A673 (cell line): ENCODE results near the gene USP3. TPM values are rescaled to one million over a fixed set of nuclear protein-coding genes. Genes with fewer than 3 reads are reported as not detected.

ENCODE experiments used
- BruUV-seq: library from RNA; stranded (reverse); fragments of 400-500 nt; replicated peaks from 2 replicates; lab custom pipeline; 2021; lab: Mats Ljungman, UMichigan
- CTCF ChIA-PET: fragments of 300-600 bp; sonication (Branson Sonifier 250); formaldehyde crosslinking; loops from one replicate; lab custom pipeline; 2022; ENCODE audit warnings: antibody characterized with exemption; lab: Charles Lee
- POLR2A ChIA-PET: fragments of 300-600 bp; sonication (Branson Sonifier 250); formaldehyde crosslinking; loops from one replicate; lab custom pipeline; 2022; ENCODE audit warnings: antibody characterized with exemption; ENCODE audit not compliant: low non-redundant PET; lab: Charles Lee
- DNase-seq: peaks from one replicate; pipeline ENCODE4 v3.0.0-alpha.2; 2015; ENCODE audit warnings: low spot score
- H3K27ac ChIP-seq: fragments of 200-600 bp; sonication (generic); 2 replicates; pipeline ENCODE4 v1.5.1; 2016; ENCODE audit warnings: mixed run types, low read depth, mild to moderate bottlenecking, mixed read lengths, antibody characterized with exemption, low read length; ENCODE audit not compliant: poor library complexity, severe bottlenecking
- H3K27me3 ChIP-seq: fragments of 200-600 bp; sonication (generic); replicated peaks from 2 replicates; pipeline ENCODE4 v1.6.1; 2017; ENCODE audit warnings: mixed run types, low read depth, mild to moderate bottlenecking, mixed read lengths, antibody characterized with exemption, low read length; ENCODE audit not compliant: insufficient read depth, poor library complexity
- H3K36me3 ChIP-seq: fragments of 200-600 bp; sonication (generic); 2 replicates; pipeline ENCODE4 v1.6.1; 2016; ENCODE audit warnings: mixed run types, mild to moderate bottlenecking, mixed read lengths, antibody characterized with exemption, low read length; ENCODE audit not compliant: insufficient read depth, poor library complexity, severe bottlenecking
- H3K4me1 ChIP-seq: fragments of 200-600 bp; sonication (generic); 2 replicates; pipeline ENCODE4 v1.6.1; 2017; ENCODE audit warnings: mixed run types, mild to moderate bottlenecking, mixed read lengths, antibody characterized with exemption, low read length; ENCODE audit not compliant: insufficient read depth, poor library complexity, severe bottlenecking
- H3K4me3 ChIP-seq: fragments of 200-600 bp; sonication (generic); 2 replicates; pipeline ENCODE4 v1.5.1; 2016; ENCODE audit warnings: low read depth, mixed run types, mild to moderate bottlenecking, mixed read lengths, low read length; ENCODE audit not compliant: poor library complexity, severe bottlenecking
- H3K9me3 ChIP-seq: fragments of 200-600 bp; sonication (generic); 2 replicates; pipeline ENCODE4 v1.6.1; 2016; ENCODE audit warnings: mixed run types, low read depth, mild to moderate bottlenecking, mixed read lengths, antibody characterized with exemption, low read length; ENCODE audit not compliant: poor library complexity, severe bottlenecking
- CTCF ChIP-seq: fragments of 300-800, 200-600 bp; sonication (generic); conservative IDR thresholded peaks from 2 replicates; pipeline ENCODE4 v1.5.1; 2017; ENCODE audit warnings: low read depth, mild to moderate bottlenecking, antibody characterized with exemption, low read length, moderate library complexity, mixed read lengths
- EZH2 ChIP-seq: fragments of 200-600 bp; sonication (generic); IDR thresholded peaks from 2 replicates; pipeline ENCODE4 v1.6.1; 2017; ENCODE audit warnings: borderline replicate concordance, low read depth, mild to moderate bottlenecking, mixed read lengths, antibody characterized with exemption, low read length; ENCODE audit not compliant: poor library complexity, severe bottlenecking
- intact Hi-C: fragments of 100-400 bp; cut with micrococcal nuclease; formaldehyde crosslinking; loops from one replicate; pipeline ENCODE4 v1.10.0; 2022; ENCODE audit not compliant: unreplicated experiment
- total RNA-seq: library from RNA; stranded (reverse); gene quantifications from 2 replicates; pipeline ENCODE4 v1.2.3, GENCODE V29; 2021

Gene USP3
- total RNA-seq, 1 experiment from 2014 or later, result 65.3 TPM

GRCh38 chr15:63461230-63461985 is 43.0 kb upstream of the USP3 start:
- intact Hi-C loops, result no loop called here
- ChIA-PET CTCF (no interaction called here), POLR2A (no interaction called here)
- TF ChIP-seq CTCF (no peak), EZH2 (no peak)
- no peaks in the 10 kb centered on the region for H3K36me3 ChIP-seq
- no TSS peak for BruUV-seq
- no peaks in the 10 kb centered on the region for H3K27me3 ChIP-seq
- H3K4me1 ChIP-seq, result peaks cover 4% of the 10 kb centered on the region
- no peak for DNase-seq
- H3K9me3 ChIP-seq, result no peaks in the 10 kb centered on the region
- H3K27ac ChIP-seq, result no peak overlapping the region
- H3K4me3 ChIP-seq, result no peak overlapping the region

- H3K27ac ChIP-seq, result no peak overlapping the region
Observed at GRCh38 chr15:63462088-63462487, 42.3 kb upstream of the USP3 start.

GRCh38 chr15:63463036-63463435 is 41.4 kb upstream of the USP3 start:
- H3K9me3 ChIP-seq, result no peaks in the 10 kb centered on the region
- TF ChIP-seq EZH2, result no peak
- TF ChIP-seq CTCF, result no peak
- no peak overlapping the region for H3K27ac ChIP-seq
- ChIA-PET POLR2A (no interaction called here), CTCF (interaction anchor here (0.5 kb wide), 1 partner anchor 977 kb away, joined by 14 read pairs; no protein-coding TSS in a partner anchor)
- intact Hi-C loops, result no loop called here
- H3K36me3 ChIP-seq, result no peaks in the 10 kb centered on the region
- no peak for DNase-seq
- H3K4me3 ChIP-seq, result no peak overlapping the region
- no TSS peak for BruUV-seq
- H3K4me1 ChIP-seq, result peaks cover 8% of the 10 kb centered on the region
- H3K27me3 ChIP-seq, result no peaks in the 10 kb centered on the region

More at GRCh38 chr15:63462088-63462487, 42.3 kb upstream of the USP3 start:
- H3K27me3 ChIP-seq, result no peaks in the 10 kb centered on the region
- TF ChIP-seq EZH2 (no peak), CTCF (no peak)
- CTCF ChIA-PET, result no interaction called here
- H3K4me3 ChIP-seq, result no peak overlapping the region
- no peaks in the 10 kb centered on the region for H3K9me3 ChIP-seq
- no TSS peak for BruUV-seq
- intact Hi-C loops, result no loop called here
- H3K4me1 ChIP-seq, result peaks cover 7% of the 10 kb centered on the region
- DNase-seq, result no peak
- no peaks in the 10 kb centered on the region for H3K36me3 ChIP-seq
- POLR2A ChIA-PET, result no interaction called here
